ENCODE measurements around the gene IL1B. TPM values are rescaled to one million over a fixed set of nuclear protein-coding genes. Genes with fewer than 3 reads are reported as not detected.
"Not testable (repeated sequence)": the region's sequence is repeated elsewhere in the genome, so short reads cannot be mapped to it uniquely, and the experiment has no call there.

IL1B gene
- total RNA-seq, 1 donor from 2014 or later, result 10.6 TPM

- not testable (repeated sequence) for DNase-seq (ENCODE audit: extremely low read depth, low read depth, low spot score)
These were observed 23.0 kb upstream of the IL1B start for GRCh38 chr2:112859406-112860183.

DNA sequence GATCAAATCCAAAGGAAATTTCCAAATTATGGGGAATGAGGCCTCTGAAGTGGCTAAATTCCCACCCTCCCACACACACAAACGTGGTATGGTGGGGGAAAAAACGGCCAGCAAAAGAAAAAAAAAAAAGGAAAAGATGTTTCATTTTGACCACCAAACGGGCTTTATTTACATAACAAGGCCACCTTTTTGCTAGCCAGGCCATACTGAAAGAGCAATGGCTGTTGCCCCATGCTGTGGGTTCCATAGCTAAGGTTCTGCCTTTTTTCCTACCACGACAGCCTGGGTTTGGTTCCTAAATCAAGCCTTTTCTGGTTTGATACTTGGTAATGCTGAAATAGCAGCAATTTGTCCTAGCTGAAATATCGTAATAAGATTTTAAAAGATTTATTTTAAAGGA is 14.0 kb upstream of the IL1B start:
- DNase-seq (ENCODE audit: extremely low read depth, low read depth, low spot score), result no peak

- DNase-seq (ENCODE audit: extremely low read depth, low read depth, low spot score), result no peak
These were observed 13.4 kb upstream of the IL1B start for GRCh38 chr2:112849956-112850355.

- no peak for DNase-seq (ENCODE audit: extremely low read depth, low read depth, low spot score)
These were observed 12.3 kb upstream of the IL1B start for GRCh38 chr2:112848833-112849232.

- no peak for DNase-seq (ENCODE audit: extremely low read depth, low read depth, low spot score)
These were observed 9.5 kb upstream of the IL1B start for GRCh38 chr2:112846031-112846430.

GRCh38 chr2:112843836-112844235 is 7.3 kb upstream of the IL1B start:
- DNase-seq (ENCODE audit: extremely low read depth, low read depth, low spot score), result no peak

DNA sequence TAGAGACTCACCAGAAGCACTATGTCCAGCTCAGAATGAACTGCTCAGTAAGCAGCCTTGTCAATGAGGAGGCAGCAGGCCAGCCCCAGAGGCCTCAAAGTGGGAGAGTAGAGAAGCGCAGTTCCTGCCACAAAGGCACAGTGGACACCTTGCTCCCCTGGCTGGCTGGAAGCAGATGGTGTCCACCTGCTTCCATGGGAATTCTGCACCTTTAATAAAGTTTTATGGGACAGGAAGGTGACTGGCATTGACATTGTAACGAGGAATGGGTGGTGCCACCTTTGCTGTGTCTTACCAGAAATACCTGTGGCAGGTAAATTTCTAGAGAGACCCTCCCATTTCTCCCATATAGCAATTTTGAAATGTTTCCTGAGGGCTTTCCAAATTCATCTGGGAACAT is 6.7 kb upstream of the IL1B start:
- DNase-seq (ENCODE audit: extremely low read depth, low read depth, low spot score), result no peak

DNA sequence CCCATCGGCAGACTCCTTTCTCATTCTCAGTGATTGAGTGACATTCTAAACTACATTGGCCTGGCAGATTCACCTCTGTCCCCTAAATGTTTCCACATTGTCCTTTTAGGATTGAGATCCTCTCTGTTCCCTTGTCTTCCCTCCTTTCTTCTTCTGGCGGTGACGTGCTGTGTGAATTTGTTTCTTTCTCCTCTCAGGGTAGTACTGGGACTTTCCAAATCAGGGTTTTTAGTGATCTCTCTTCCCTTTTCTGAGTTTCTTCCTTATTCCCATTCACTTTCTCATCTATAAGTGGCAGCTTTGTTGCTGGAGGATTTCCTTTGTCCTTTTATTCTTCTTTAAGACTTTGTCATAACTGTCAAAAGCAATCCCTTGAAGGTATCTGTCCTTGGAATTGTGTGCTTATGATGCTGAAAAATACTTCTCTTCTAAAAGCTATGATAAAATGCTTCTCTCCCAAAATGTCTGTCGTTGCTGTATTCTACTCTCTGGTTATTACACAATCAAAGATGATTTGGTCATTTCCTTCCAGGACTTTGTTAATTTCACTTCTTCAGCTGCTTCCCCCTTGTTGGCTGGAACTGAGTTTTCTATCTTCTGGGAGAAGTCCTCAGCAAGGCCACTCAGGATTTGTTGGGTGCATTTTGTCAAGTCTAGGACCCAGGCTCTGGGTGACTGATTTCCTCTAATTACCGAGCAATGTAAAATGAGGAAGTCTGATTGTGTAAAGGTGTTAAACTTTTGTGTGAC is 4.9 kb upstream of the IL1B start:
- no peak for DNase-seq (ENCODE audit: extremely low read depth, low read depth, low spot score)

- DNase-seq (ENCODE audit: extremely low read depth, low read depth, low spot score), result no peak
These were observed 3.5 kb upstream of the IL1B start for GRCh38 chr2:112840068-112840445.

DNA sequence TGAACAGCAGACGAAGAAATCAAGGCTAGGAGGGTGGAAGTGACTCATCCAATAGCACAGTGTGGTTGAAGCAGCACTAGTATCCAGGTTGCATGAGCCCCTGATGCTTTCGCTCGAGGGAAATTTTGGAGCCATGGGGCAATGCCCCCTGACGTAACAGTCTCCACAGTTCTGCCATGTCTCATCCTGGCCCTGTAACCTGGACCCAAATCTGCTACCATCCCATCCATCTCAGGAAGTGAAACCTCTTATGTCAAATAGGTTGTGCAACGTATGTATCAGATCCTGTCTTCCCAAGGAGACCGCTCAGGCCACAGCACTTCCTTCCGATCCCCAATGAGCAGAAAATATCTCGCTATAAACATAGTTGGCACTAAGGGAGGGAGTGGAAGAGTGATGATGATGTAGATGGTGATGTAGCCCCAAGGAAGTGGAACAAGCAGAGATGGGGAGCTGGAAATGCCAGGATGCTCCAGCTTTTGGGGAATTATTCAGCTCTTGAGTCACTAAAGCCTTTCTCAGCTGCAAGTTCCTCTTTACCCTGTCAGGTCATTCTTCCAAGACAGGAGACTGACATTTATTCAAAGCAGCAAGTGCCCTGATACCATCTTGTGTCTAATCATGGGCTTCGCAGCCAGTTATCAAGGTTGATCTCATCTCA is 3.0 kb upstream of the IL1B start:
- no peak for DNase-seq (ENCODE audit: extremely low read depth, low read depth, low spot score)

- no peak for DNase-seq (ENCODE audit: extremely low read depth, low read depth, low spot score)
These were observed 417 bp downstream of the IL1B start for GRCh38 chr2:112836163-112836560.

DNA sequence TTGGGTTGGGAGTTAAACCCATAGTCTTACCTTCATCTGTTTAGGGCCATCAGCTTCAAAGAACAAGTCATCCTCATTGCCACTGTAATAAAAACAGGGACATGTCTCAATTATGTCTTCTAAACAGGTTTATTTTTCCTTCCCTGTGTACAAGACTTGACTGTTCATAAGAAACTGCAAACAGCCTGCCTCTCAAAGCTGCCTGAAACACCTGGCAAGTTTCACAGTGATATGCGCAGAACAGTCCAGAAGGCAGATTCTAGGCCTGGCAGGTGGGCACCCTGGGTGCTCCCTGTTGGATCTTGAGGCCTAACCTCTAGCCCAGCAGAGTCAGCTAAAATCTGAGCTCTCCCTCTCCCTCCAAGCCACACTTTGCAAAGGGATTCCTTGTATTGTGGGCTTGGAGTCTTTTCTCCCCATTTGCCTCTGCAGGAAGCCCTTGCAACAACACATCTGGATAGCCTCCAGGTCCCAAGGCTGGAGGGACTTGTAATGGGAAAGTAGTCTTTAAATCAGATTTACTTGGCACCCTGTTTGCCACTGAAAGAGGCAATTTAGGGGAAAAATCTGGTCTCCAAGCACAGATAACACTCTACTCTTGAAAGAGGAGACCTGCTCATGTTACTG is 930 bp downstream of the IL1B start:
- no peak for DNase-seq (ENCODE audit: extremely low read depth, low read depth, low spot score)

DNA sequence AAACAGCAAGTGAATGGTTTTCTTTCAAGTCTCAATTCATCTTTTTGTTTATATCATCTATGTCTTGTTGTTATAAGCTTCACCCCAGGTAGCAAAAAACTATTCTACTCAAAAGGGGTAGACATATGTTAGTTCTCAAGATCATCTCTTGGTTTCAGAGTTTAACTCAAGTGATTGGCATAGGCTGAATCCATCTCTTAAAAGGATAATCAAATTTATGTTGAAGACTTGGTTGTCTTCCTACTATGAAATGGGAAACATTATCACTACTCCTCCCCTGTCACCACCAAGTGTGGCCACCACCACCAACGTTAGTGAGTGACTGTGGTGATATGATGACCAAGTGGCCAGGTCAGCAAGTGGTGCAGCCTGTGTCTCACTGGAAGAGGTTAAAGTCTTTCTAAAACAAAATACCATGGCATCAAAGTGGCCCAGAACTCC is 1.5 kb downstream of the IL1B start:
- no peak for DNase-seq (ENCODE audit: extremely low read depth, low read depth, low spot score)

- no peak for DNase-seq (ENCODE audit: extremely low read depth, low read depth, low spot score)
These were observed 2.1 kb downstream of the IL1B start for GRCh38 chr2:112834396-112835037.

- DNase-seq (ENCODE audit: extremely low read depth, low read depth, low spot score), result no peak
These were observed 2.6 kb downstream of the IL1B start for GRCh38 chr2:112833976-112834375.

DNA sequence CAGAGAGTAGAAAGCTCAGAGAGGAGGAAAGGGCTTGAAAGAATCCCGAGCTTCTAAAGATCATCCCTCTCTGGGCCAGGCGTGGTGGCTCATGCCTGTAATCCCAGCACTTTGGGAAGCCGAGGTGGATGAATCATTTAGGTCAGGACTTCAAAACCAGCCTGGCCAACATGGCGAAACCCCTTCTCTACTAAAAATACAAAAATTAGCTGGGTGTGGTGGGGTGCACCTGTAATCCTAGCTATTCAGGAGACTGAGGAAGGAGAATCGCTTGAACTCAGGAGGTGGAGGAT is 3.0 kb downstream of the IL1B start:
- not testable (repeated sequence) for DNase-seq (ENCODE audit: extremely low read depth, low read depth, low spot score)

DNA sequence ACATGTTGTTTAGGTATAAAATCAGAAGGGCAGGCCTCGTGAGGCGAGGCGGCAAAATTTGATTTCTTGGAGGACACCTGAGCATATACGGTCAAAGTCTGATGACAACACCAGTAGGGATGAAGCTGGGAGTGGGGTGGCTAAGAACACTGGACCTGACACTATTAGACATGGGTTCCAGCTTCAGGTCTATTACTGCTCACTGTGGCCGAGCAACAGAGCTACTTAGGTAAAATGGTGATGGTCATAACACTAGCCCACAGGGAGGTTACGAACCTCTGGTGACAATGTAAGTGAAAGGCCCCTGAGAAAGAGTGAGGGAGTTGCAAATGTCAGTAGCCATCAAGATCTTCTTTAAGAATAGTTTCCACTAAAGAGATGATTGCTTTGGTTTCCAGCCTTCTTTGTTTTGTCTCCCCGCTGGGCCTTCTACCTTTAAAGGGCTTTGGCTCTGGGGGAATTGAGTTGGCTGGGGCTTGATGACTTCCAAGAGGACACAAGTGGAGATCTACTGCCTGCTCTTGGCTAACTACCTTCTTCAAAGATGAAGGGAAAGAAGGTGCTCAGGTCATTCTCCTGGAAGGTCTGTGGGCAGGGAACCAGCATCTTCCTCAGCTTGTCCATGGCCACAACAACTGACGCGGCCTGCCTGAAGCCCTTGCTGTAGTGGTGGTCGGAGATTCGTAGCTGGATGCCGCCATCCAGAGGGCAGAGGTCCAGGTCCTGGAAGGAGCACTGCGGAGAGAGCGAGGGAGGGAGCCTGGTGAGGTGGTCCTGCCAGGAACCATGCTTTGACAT is 3.5 kb downstream of the IL1B start:
- no peak for DNase-seq (ENCODE audit: extremely low read depth, low read depth, low spot score)

DNA sequence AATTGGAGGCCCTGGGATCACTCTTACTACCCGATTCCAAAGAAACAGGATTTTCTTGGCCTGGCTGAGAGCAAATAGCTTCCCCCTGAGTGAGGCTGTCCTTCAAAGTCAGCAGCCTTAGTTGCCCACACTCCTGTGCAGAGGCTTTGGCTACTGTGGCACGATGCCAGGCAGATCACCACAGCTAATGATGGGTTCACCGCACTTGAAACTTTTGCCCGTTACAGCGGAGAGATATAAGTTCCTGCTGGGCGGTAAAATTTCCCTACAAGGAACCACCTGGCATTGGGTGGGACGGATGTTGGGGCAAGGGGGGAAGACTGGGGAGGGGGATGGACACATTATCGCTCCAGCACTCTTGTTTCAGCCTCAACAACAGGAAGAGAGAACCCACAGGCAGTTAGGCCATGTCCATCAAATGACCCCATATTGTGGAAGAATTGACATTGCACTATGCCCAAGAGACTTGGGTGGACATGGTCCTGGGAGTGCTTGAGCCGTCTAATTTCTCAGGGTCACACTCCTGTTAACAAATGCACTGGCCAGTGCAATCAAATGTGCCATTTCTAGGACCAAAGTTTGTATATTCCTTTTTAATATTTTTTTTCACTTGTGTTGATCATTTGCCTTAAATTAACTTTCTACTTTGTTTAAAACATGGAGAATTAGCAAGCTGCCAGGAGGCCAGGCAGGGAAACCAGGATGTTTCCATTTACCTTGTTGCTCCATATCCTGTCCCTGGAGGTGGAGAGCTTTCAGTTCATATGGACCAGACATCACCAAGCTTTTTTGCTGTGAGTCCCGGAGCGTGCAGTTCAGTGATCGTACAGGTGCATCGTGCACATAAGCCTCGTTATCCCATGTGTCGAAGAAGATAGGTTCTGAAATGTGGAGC is 4.4 kb downstream of the IL1B start:
- no peak for DNase-seq (ENCODE audit: extremely low read depth, low read depth, low spot score)

GRCh38 chr2:112831513-112831845 is 5.1 kb downstream of the IL1B start:
- no peak for DNase-seq (ENCODE audit: extremely low read depth, low read depth, low spot score)
